AML-193 (cell line): ENCODE measurements around the gene PANX1.

Experiments used
- DNase-seq, 2 experiments: peaks; one replicate each; lab custom pipeline; 2025; lab: John Stamatoyannopoulos, UW

PANX1 gene

GRCh38 chr11:94129512-94130297 lies 1.1 kb downstream of the PANX1 start:
- DNase-seq: no peak

DNA sequence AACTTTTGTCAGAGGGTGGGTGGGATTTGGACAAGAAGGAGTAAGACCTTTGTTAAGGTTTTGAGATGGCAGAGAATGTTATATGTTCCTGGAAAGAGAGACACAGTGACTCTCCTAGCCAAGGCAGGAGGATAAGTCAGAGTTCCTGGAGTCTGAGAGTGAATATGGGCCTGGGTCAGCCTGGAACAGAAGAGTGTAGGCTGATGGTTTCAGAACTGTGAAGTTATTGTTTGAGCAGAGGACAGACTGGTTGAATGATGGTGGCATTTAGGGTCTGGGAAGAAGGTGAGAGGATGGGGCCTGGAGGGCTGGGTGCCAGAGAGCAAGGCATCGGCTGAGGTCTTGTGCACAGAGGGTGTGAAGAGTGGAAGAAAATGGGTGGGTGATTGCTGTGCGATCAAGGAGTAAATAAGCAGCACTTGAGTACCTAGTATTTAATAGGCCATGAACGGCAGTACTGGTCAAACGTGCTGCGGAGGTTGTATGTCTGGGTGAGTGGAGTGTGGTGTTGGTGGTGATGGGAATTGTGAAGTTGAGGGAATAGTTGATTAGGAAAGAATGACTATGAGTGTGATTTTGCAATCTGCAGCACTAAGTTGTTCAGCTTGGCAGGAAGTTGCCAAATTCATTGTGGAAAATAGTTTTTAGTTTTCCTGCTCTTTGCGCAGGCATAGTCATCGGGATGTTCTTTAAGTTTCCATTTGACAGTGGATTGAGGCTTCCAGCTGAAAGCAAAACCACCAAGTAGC lies 1.8 kb downstream of the PANX1 start:
- DNase-seq: peak in 1 of 2 experiments; percentile 21

- no peak for DNase-seq
Observed at GRCh38 chr11:94131047-94131717, 2.5 kb downstream of the PANX1 start.

DNA sequence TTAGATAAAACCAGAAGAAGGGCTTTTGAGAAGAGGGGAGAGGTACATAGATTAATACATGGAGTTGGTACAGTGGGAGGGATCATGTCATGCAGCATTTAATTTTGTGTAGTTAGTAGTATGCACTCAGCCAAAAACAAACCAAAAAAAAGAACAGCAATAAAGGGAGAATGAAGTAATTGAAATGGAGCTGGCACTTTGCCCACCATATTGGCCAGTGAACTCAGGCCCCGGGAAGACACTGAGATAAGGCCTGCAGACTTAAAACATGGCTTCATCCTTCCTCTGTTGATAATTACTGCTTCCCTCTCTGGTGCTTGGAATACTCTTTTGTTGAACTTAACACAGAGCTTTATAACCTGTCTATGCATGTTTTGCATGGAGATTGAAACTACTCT lies 3.1 kb downstream of the PANX1 start:
- no peak for DNase-seq

- DNase-seq: no peak
Observed at GRCh38 chr11:94132152-94132558, 3.5 kb downstream of the PANX1 start.

- DNase-seq: no peak
Observed at GRCh38 chr11:94132823-94133408, 4.3 kb downstream of the PANX1 start.

DNA sequence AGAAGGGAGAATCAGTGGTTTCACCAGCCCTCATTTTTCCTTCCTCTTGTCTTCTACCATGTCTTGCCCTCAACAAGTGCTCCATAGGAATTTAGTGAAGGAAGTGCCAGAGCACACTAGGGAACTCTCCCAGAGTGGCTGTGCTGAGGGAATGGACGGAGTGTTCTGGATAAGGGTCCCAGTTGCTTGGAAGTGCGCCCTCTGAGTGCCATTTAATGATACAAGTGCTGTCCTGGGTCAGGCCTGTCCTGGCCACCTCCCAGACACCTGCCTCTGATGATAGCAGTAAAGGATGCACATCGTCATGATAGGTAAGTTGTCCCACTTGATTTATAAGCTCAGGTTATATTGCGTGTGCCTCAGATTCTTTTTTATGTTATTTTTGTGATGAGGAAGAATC lies 5.1 kb downstream of the PANX1 start:
- no peak for DNase-seq

GRCh38 chr11:94134651-94135512 lies 6.2 kb downstream of the PANX1 start:
- peak in 1 of 2 experiments; percentile 32 for DNase-seq

DNA sequence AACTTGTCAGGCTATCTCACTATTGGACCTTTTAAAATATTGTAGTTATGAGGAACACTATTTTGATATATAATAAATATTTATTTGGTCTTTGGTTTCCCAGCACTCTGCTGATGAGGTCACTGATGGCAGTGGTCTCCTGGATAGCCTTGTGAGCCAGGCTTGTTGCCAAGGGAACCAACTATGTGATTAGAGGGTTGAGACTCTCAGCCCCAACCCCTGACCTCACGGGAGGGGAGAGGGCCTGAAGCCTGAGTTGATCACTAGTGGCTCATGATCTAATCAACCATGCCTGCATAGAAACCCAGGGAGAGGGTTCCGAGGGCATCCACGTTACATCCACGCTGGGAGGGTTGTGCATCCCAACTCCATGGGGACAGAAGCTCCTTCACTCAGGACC lies 10.8 kb downstream of the PANX1 start:
- no peak for DNase-seq

GRCh38 chr11:94140154-94140655 lies 11.6 kb downstream of the PANX1 start:
- no peak for DNase-seq

- DNase-seq: no peak
Observed at GRCh38 chr11:94141511-94142307, 13.1 kb downstream of the PANX1 start.

- no peak for DNase-seq
Observed at GRCh38 chr11:94142308-94143281, 14.0 kb downstream of the PANX1 start.

DNA sequence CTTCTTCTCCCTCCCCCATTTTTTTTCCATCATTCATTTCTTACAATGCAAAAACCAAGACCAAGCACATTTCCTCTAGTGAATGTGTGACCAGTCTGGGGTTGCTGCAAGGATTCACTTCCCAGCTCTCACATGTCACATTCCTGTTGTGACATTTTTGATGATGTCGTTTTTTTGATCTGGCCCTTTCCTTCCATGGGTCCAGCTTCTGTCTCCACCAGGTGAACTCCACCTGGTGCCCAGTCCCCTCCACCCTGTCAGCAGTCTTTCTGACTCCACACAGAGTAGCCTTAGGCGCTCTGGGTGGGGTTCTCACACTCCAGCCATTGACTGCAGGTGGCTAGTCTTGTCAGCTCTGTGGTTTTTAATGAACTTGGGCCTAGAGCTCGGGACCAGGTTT lies 15.6 kb downstream of the PANX1 start:
- no peak for DNase-seq

DNA sequence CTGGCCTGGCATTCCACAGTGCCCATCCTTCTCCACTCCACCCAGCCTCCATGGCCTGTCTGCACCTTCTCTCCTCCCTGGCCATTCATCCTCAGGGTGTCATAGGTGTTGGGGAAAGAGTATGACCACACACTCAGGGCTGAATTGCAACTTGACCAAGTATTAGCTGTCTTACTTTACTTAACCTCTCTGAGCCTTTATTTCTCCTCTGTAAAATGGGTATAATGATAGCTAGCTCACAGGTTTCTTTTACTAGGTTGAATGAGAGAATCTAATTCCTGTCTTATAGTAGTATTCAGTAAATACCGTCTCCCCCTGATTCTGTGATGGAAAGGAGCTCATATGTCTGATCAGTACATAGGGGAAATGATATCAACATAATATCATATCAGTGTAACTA lies 16.0 kb downstream of the PANX1 start:
- DNase-seq: no peak

GRCh38 chr11:94145431-94145830 lies 16.8 kb downstream of the PANX1 start:
- no peak for DNase-seq

- DNase-seq: no peak
Observed at GRCh38 chr11:94145916-94146315, 17.3 kb downstream of the PANX1 start.

- no peak for DNase-seq
Observed at GRCh38 chr11:94147433-94147845, 18.8 kb downstream of the PANX1 start.

- DNase-seq: no peak
Observed at GRCh38 chr11:94148189-94148588, 19.5 kb downstream of the PANX1 start.

GRCh38 chr11:94149431-94150017 lies 20.9 kb downstream of the PANX1 start:
- no peak for DNase-seq
